EH (cell line): ENCODE measurements around the gene FRMD4A.

Source experiments
- DNase-seq: peaks from one replicate; pipeline ENCODE4 v3.0.0-alpha.2; 2015; ENCODE audit warnings: low read depth

FRMD4A gene

GRCh38 chr10:14340051-14340744 lies 9.5 kb upstream of the FRMD4A start:
- no peak for DNase-seq

- no peak for DNase-seq
Observed at GRCh38 chr10:14336736-14337135, 6.0 kb upstream of the FRMD4A start.

- no peak for DNase-seq
Observed at GRCh38 chr10:14334771-14335170, 4.0 kb upstream of the FRMD4A start.

- no peak for DNase-seq
Observed at GRCh38 chr10:14333606-14334005, 2.9 kb upstream of the FRMD4A start.

GRCh38 chr10:14332903-14333302 lies 2.2 kb upstream of the FRMD4A start:
- no peak for DNase-seq

GRCh38 chr10:14329746-14330173 lies 964 bp downstream of the FRMD4A start:
- DNase-seq = no peak

- DNase-seq = no peak
Observed at GRCh38 chr10:14328881-14329672, 1.6 kb downstream of the FRMD4A start.

- peak; percentile 37 for DNase-seq
Observed at GRCh38 chr10:14327527-14327926, 3.2 kb downstream of the FRMD4A start.

GRCh38 chr10:14326581-14326980 lies 4.1 kb downstream of the FRMD4A start:
- DNase-seq = no peak

GRCh38 chr10:14325325-14325955 lies 5.3 kb downstream of the FRMD4A start:
- DNase-seq = peak; percentile 10

GRCh38 chr10:14322526-14323188 lies 8.1 kb downstream of the FRMD4A start:
- DNase-seq = no peak

- DNase-seq = no peak
Observed at GRCh38 chr10:14318007-14318406, 12.7 kb downstream of the FRMD4A start.

GRCh38 chr10:14312014-14312413 lies 18.7 kb downstream of the FRMD4A start:
- DNase-seq = no peak

GRCh38 chr10:14311206-14311957 lies 19.3 kb downstream of the FRMD4A start:
- no peak for DNase-seq

- DNase-seq = no peak
Observed at GRCh38 chr10:14309593-14309992, 21.1 kb downstream of the FRMD4A start.

- no peak for DNase-seq
Observed at GRCh38 chr10:14306190-14306589, 24.5 kb downstream of the FRMD4A start.

- no peak for DNase-seq
Observed at GRCh38 chr10:14304046-14304445, 26.7 kb downstream of the FRMD4A start.

- DNase-seq = peak; percentile 52
Observed at GRCh38 chr10:14302035-14302434, 28.7 kb downstream of the FRMD4A start.

GRCh38 chr10:14299556-14299955 lies 31.2 kb downstream of the FRMD4A start:
- DNase-seq = no peak

GRCh38 chr10:14296065-14296709 lies 34.5 kb downstream of the FRMD4A start:
- DNase-seq = no peak
